Liver (tissue), 9 donors: ENCODE data around the gene USP43. TPM values are rescaled to one million over a fixed set of nuclear protein-coding genes. Genes with fewer than 3 reads are reported as not detected.

Source experiments
- DNase-seq: peaks from one replicate; pipeline ENCODE4 v3.0.0-alpha.2; 2017; ENCODE audit warnings: low spot score
- H3K27ac ChIP-seq, 2 donors: one replicate each; pipeline ENCODE4 v1.7.0; 2013; ENCODE audit warnings: inconsistent platforms in 2 of 2, low read length in 2 of 2, control low read depth in 1 of 2, low read depth in 1 of 2, mild to moderate bottlenecking in 1 of 2
- H3K27me3 ChIP-seq, 4 donors: one replicate each; pipeline versions ENCODE4 v1.6.1 to v1.7.0; 2013; ENCODE audit warnings: low read length in 3 of 4, inconsistent platforms in 1 of 4, mild to moderate bottlenecking in 1 of 4, moderate library complexity in 1 of 4; ENCODE audit not compliant: control insufficient read depth in 4 of 4, insufficient read depth in 4 of 4
- H3K36me3 ChIP-seq, 4 donors: one replicate each; pipeline versions ENCODE4 v1.6.1 to v1.7.0; 2013; ENCODE audit warnings: low read length in 3 of 4, mild to moderate bottlenecking in 3 of 4, low read depth in 1 of 4, moderate library complexity in 1 of 4; ENCODE audit not compliant: control insufficient read depth in 4 of 4, insufficient read depth in 3 of 4
- H3K4me1 ChIP-seq, 4 donors: one replicate each; pipeline versions ENCODE4 v1.6.1 to v1.7.0; 2013; ENCODE audit warnings: low read length in 3 of 4, mild to moderate bottlenecking in 3 of 4, moderate library complexity in 1 of 4; ENCODE audit not compliant: control insufficient read depth in 4 of 4, insufficient read depth in 4 of 4
- H3K4me3 ChIP-seq, 3 donors: one replicate each; pipeline versions ENCODE4 v1.6.1 to v1.7.0; 2013; ENCODE audit warnings: low read length in 3 of 3, control low read depth in 1 of 3, low read depth in 1 of 3, mild to moderate bottlenecking in 1 of 3
- H3K9ac ChIP-seq, 2 donors: one replicate each; pipeline ENCODE4 v1.7.0; 2013; ENCODE audit warnings: low read length in 2 of 2, mild to moderate bottlenecking in 2 of 2, moderate library complexity in 2 of 2, control low read depth in 1 of 2, low read depth in 1 of 2
- H3K9me3 ChIP-seq, 4 donors: one replicate each; pipeline versions ENCODE4 v1.6.1 to v1.7.0; 2013; ENCODE audit warnings: low read length in 3 of 4; ENCODE audit not compliant: control insufficient read depth in 4 of 4
- EGR1 ChIP-seq, 2 donors: IDR thresholded peaks; 2 replicates each; pipeline ENCODE4 v1.6.1; 2016 to 2018; ENCODE audit warnings: antibody characterized with exemption in 2 of 2, low read depth in 2 of 2
- FOXA1 ChIP-seq: IDR thresholded peaks from 2 replicates; pipeline ENCODE4 v1.6.1; 2016; ENCODE audit warnings: antibody characterized with exemption
- FOXA2 ChIP-seq: IDR thresholded peaks from 2 replicates; pipeline ENCODE4 v1.6.1; 2016; ENCODE audit warnings: antibody characterized with exemption
- GABPA ChIP-seq, 2 donors: IDR thresholded peaks in 1 of 2; conservative IDR thresholded peaks in 1 of 2; 2 replicates each; pipeline ENCODE4 v1.6.1; 2016; ENCODE audit warnings: antibody characterized with exemption in 2 of 2, mild to moderate bottlenecking in 1 of 2, moderate library complexity in 1 of 2
- HNF4A ChIP-seq, 2 donors: conservative IDR thresholded peaks; 2 replicates each; pipeline ENCODE4 v1.6.1; 2016; ENCODE audit warnings: antibody characterized with exemption in 2 of 2, mild to moderate bottlenecking in 2 of 2
- HNF4G ChIP-seq: IDR thresholded peaks from 2 replicates; pipeline ENCODE4 v1.6.1; 2016; ENCODE audit warnings: antibody characterized with exemption
- JUND ChIP-seq, 2 donors: IDR thresholded peaks; 2 replicates each; pipeline ENCODE4 v1.6.1; 2016; ENCODE audit warnings: antibody characterized with exemption in 2 of 2
- NR2F2 ChIP-seq: IDR thresholded peaks from 2 replicates; pipeline ENCODE4 v1.6.1; 2016; ENCODE audit warnings: antibody characterized with exemption
- RAD21 ChIP-seq, 2 donors: IDR thresholded peaks; 2 replicates each; pipeline ENCODE4 v1.6.1; 2016; ENCODE audit warnings: antibody characterized with exemption in 2 of 2, mild to moderate bottlenecking in 2 of 2
- RXRA ChIP-seq, 2 donors: IDR thresholded peaks; 2 replicates each; pipeline ENCODE4 v1.6.1; 2017 to 2018; ENCODE audit warnings: antibody characterized with exemption in 2 of 2, mild to moderate bottlenecking in 1 of 2
- SP1 ChIP-seq: IDR thresholded peaks from 2 replicates; pipeline ENCODE4 v1.6.1; 2018; ENCODE audit warnings: antibody characterized with exemption, mild to moderate bottlenecking
- TAF1 ChIP-seq: conservative IDR thresholded peaks from 2 replicates; pipeline ENCODE4 v1.6.1; 2016; ENCODE audit warnings: antibody characterized with exemption, mild to moderate bottlenecking
- YY1 ChIP-seq: IDR thresholded peaks from 2 replicates; pipeline ENCODE4 v1.6.1; 2016; ENCODE audit warnings: antibody characterized with exemption, mild to moderate bottlenecking
- WGBS: extraction: QIAGEN DNeasy Blood & Tissue Kit; methylation state at CpG from one replicate; pipeline ENCODE4 v1.1.7; 2013; 5-methylcytosine and 5-hydroxymethylcytosine counted together
- polyA plus RNA-seq, 2 donors: library from polyadenylated mRNA; stranded (reverse) in 1 of 2; unstranded in 1 of 2; fragments of 200-250 nt in 1 of 2; fragments of >200 nt in 1 of 2; fragmentation: Nextera tagmentation in 1 of 2; extraction: Ambion mirVana in 1 of 2; gene quantifications; one replicate each; pipeline versions ENCODE4 v1.2.1 to v1.2.3, GENCODE V29; 2013 to 2015
- total RNA-seq, 2 donors: library from RNA; depleted of rRNA; stranded (reverse); fragments of >200 nt; gene quantifications; one replicate each; pipeline ENCODE4 v1.2.3, GENCODE V29; 2014
- TF ChIP-seq, protein P1 (sequence below): fragments of 150-350 bp; IDR thresholded peaks from 2 replicates; pipeline ENCODE4 v1.5.1; 2017; ENCODE audit warnings: improper control_type of control experiment, low read depth, low read length; ENCODE audit not compliant: missing input control
- TF ChIP-seq, protein P2 (sequence below): IDR thresholded peaks from 2 replicates; pipeline ENCODE4 v1.6.1; 2016; ENCODE audit warnings: antibody characterized with exemption
- TF ChIP-seq, protein P3 (sequence below): IDR thresholded peaks from 2 replicates; pipeline ENCODE4 v1.6.1; 2016; ENCODE audit warnings: antibody characterized with exemption
- TF ChIP-seq, protein P4 (sequence below): IDR thresholded peaks from 2 replicates; pipeline ENCODE4 v1.6.1; 2016; ENCODE audit warnings: antibody characterized with exemption, mild to moderate bottlenecking
- TF ChIP-seq, protein P5 (sequence below): IDR thresholded peaks from 2 replicates; pipeline ENCODE4 v1.6.1; 2016; ENCODE audit warnings: antibody characterized with exemption
- donor health status: healthy.
- donor health status: healthy.
- donor health status: healthy.
- donor health status: healthy.
- donor health status: healthy.

USP43 gene
- total and polyA plus RNA-seq, 4 donors = 0.42 to 7.4 (median 0.94) TPM

DNA sequence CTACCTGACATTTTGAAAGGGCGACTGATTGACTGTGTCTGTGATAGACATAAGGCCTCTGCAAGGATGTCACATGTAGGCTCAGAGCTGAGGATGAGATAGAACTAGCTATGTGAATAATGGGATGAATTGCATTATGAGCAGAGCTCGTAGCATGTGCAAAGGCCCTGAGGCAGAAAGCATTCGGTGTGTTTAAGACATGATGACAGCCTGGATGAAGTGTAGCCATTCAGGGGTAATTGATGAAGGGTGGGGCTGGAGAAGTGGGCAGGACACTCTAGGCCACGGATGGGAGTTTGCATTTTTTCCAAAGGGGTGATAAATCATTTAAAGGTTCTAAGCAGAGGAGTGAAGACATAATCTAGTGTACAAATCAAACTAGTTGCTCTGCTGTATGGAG lies 62.6 kb downstream of the USP43 start:
- no peaks in the 10 kb centered on the region for H3K9me3 ChIP-seq
- WGBS = 92% methylated on average over 4 of the region's 4 CpGs
- peaks cover 0 to 6% (median 2%) of the 10 kb centered on the region in 4 donors for H3K4me1 ChIP-seq
- H3K27me3 ChIP-seq = no peaks in the 10 kb centered on the region
- no peak overlapping the region for H3K27ac ChIP-seq
- DNase-seq = no peak
- no peak overlapping the region for H3K9ac ChIP-seq
- no peak for TF ChIP-seq NR2F2
- no peak for TF ChIP-seq FOXA2
- no peak for TF ChIP-seq RXRA (IDR thresholded peaks at IDR 0.05)
- TF ChIP-seq, protein P1, sequence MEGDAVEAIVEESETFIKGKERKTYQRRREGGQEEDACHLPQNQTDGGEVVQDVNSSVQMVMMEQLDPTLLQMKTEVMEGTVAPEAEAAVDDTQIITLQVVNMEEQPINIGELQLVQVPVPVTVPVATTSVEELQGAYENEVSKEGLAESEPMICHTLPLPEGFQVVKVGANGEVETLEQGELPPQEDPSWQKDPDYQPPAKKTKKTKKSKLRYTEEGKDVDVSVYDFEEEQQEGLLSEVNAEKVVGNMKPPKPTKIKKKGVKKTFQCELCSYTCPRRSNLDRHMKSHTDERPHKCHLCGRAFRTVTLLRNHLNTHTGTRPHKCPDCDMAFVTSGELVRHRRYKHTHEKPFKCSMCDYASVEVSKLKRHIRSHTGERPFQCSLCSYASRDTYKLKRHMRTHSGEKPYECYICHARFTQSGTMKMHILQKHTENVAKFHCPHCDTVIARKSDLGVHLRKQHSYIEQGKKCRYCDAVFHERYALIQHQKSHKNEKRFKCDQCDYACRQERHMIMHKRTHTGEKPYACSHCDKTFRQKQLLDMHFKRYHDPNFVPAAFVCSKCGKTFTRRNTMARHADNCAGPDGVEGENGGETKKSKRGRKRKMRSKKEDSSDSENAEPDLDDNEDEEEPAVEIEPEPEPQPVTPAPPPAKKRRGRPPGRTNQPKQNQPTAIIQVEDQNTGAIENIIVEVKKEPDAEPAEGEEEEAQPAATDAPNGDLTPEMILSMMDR = no peak
- TF ChIP-seq, protein P2, sequence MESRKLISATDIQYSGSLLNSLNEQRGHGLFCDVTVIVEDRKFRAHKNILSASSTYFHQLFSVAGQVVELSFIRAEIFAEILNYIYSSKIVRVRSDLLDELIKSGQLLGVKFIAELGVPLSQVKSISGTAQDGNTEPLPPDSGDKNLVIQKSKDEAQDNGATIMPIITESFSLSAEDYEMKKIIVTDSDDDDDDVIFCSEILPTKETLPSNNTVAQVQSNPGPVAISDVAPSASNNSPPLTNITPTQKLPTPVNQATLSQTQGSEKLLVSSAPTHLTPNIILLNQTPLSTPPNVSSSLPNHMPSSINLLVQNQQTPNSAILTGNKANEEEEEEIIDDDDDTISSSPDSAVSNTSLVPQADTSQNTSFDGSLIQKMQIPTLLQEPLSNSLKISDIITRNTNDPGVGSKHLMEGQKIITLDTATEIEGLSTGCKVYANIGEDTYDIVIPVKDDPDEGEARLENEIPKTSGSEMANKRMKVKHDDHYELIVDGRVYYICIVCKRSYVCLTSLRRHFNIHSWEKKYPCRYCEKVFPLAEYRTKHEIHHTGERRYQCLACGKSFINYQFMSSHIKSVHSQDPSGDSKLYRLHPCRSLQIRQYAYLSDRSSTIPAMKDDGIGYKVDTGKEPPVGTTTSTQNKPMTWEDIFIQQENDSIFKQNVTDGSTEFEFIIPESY = no peak
- no peak for TF ChIP-seq JUND (IDR thresholded peaks at IDR 0.05)
- no peak for TF ChIP-seq HNF4G
- TF ChIP-seq HNF4A (conservative IDR thresholded peaks at IDR 0.05) = no peak
- no peak for TF ChIP-seq TAF1
- TF ChIP-seq, protein P3, sequence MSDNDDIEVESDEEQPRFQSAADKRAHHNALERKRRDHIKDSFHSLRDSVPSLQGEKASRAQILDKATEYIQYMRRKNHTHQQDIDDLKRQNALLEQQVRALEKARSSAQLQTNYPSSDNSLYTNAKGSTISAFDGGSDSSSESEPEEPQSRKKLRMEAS = no peak
- TF ChIP-seq, protein P4, sequence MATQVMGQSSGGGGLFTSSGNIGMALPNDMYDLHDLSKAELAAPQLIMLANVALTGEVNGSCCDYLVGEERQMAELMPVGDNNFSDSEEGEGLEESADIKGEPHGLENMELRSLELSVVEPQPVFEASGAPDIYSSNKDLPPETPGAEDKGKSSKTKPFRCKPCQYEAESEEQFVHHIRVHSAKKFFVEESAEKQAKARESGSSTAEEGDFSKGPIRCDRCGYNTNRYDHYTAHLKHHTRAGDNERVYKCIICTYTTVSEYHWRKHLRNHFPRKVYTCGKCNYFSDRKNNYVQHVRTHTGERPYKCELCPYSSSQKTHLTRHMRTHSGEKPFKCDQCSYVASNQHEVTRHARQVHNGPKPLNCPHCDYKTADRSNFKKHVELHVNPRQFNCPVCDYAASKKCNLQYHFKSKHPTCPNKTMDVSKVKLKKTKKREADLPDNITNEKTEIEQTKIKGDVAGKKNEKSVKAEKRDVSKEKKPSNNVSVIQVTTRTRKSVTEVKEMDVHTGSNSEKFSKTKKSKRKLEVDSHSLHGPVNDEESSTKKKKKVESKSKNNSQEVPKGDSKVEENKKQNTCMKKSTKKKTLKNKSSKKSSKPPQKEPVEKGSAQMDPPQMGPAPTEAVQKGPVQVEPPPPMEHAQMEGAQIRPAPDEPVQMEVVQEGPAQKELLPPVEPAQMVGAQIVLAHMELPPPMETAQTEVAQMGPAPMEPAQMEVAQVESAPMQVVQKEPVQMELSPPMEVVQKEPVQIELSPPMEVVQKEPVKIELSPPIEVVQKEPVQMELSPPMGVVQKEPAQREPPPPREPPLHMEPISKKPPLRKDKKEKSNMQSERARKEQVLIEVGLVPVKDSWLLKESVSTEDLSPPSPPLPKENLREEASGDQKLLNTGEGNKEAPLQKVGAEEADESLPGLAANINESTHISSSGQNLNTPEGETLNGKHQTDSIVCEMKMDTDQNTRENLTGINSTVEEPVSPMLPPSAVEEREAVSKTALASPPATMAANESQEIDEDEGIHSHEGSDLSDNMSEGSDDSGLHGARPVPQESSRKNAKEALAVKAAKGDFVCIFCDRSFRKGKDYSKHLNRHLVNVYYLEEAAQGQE = no peak
- TF ChIP-seq YY1 = no peak
- TF ChIP-seq RAD21 (IDR thresholded peaks at IDR 0.05) = no peak
- no peak for TF ChIP-seq EGR1 (IDR thresholded peaks at IDR 0.05; ENCODE audit: low read depth in 2 of 2)
- no peak for TF ChIP-seq GABPA (IDR thresholded peaks at IDR 0.05 in 1 of 2, conservative IDR thresholded peaks at IDR 0.05 in 1 of 2)
- TF ChIP-seq, protein P5, sequence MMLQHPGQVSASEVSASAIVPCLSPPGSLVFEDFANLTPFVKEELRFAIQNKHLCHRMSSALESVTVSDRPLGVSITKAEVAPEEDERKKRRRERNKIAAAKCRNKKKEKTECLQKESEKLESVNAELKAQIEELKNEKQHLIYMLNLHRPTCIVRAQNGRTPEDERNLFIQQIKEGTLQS = no peak
- no peaks in the 10 kb centered on the region for H3K36me3 ChIP-seq
- no peak overlapping the region for H3K4me3 ChIP-seq

DNA sequence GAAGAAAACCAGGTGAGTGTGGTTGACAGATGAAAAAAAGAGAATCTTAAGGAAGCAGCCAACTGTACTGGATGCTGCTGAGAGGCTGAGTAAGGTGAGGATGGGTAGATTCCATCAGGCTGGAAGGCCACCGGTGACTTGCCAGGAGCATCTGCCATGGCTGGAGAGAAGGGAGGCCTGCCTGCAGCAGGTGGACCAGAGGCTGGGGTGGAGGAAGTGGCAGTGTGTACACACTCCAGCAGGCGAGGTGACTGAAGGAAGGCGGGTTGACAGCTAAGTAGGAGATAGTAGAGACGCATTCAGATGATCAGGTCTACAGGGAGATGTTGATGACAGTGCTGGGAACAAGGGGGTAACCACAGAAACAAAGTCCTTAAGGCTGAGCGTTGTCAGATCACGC lies 69.5 kb downstream of the USP43 start:
- H3K9ac ChIP-seq = no peak overlapping the region
- no peaks in the 10 kb centered on the region for H3K4me1 ChIP-seq
- DNase-seq = no peak
- no peaks in the 10 kb centered on the region for H3K9me3 ChIP-seq
- no peak overlapping the region for H3K4me3 ChIP-seq
- WGBS = 92% methylated on average over 6 of the region's 6 CpGs
- peaks cover 0 to 2% (median 0%) of the 10 kb centered on the region in 4 donors for H3K36me3 ChIP-seq
- H3K27me3 ChIP-seq = no peaks in the 10 kb centered on the region
- no peak for TF ChIP-seq RAD21 (IDR thresholded peaks at IDR 0.05)
- no peak for TF ChIP-seq GABPA (IDR thresholded peaks at IDR 0.05 in 1 of 2, conservative IDR thresholded peaks at IDR 0.05 in 1 of 2)
- TF ChIP-seq NR2F2 = no peak
- no peak for TF ChIP-seq YY1
- no peak for TF ChIP-seq FOXA2
- TF ChIP-seq TAF1 = no peak
- TF ChIP-seq JUND (IDR thresholded peaks at IDR 0.05) = no peak
- TF ChIP-seq HNF4G = no peak
- no peak for TF ChIP-seq SP1
- TF ChIP-seq, protein P1 = no peak
- TF ChIP-seq, protein P2 = no peak
- TF ChIP-seq, protein P5 = no peak
- TF ChIP-seq, protein P3 = no peak
- no peak for TF ChIP-seq RXRA (IDR thresholded peaks at IDR 0.05)
- no peak for TF ChIP-seq HNF4A (conservative IDR thresholded peaks at IDR 0.05)
- TF ChIP-seq FOXA1 = no peak
- H3K27ac ChIP-seq = no peak overlapping the region
